IMR-90 (cell line): ENCODE data around the gene ZSWIM5. TPM values are rescaled to one million over a fixed set of nuclear protein-coding genes. Genes with fewer than 3 reads are reported as not detected.
A peak's percentile ranks its signal among the peaks of the same experiment; 100 is the strongest.
"Not testable (repeated sequence)": the region's sequence is repeated elsewhere in the genome, so short reads cannot be mapped to it uniquely, and the experiment has no call there.

Experiments
- ATAC-seq: fragments of 200-7000 bp; cut with Tn5 transposase; 2 replicates; pipeline ENCODE4 v1.9.1; 2020; ENCODE audit warnings: low read depth, mild to moderate bottlenecking, moderate library complexity
- BruUV-seq: library from RNA; stranded (reverse); fragments of 400-500 nt; replicated peaks from 2 replicates; lab custom pipeline; 2021; lab: Mats Ljungman, UMichigan
- CTCF ChIA-PET: fragments of 300-600 bp; formaldehyde crosslinking; extraction: SDS; loops from one replicate; lab custom pipeline; 2021; ENCODE audit warnings: antibody characterized with exemption; lab: Yijun Ruan, JAX
- POLR2A ChIA-PET: fragments of 300-600 bp; sonication (Branson Sonifier 250); formaldehyde crosslinking; loops from one replicate; lab custom pipeline; 2022; ENCODE audit warnings: antibody characterized with exemption; ENCODE audit not compliant: unreplicated experiment; lab: Charles Lee
- DNase-seq: peaks from one replicate; pipeline ENCODE4 v3.0.0; 2013
- H2AFZ ChIP-seq: replicated peaks from 2 replicates; pipeline ENCODE3; 2013; ENCODE audit warnings: low read length, mild to moderate bottlenecking; ENCODE audit not compliant: poor library complexity
- H2AK5ac ChIP-seq: 2 replicates; pipeline ENCODE4 v1.6.1; 2013; ENCODE audit warnings: low read depth, low read length, inconsistent platforms
- H2AK9ac ChIP-seq: replicated peaks from 2 replicates; pipeline ENCODE3; 2013; ENCODE audit warnings: mild to moderate bottlenecking, low read depth, low read length, moderate library complexity; ENCODE audit not compliant: poor library complexity
- H2BK120ac ChIP-seq: 2 replicates; pipeline ENCODE4 v1.6.1; 2013; ENCODE audit warnings: low read depth, low read length, inconsistent platforms
- H2BK15ac ChIP-seq: 3 replicates; pipeline ENCODE4 v1.6.1; 2013; ENCODE audit warnings: low read depth, low read length, inconsistent platforms
- H2BK20ac ChIP-seq: 2 replicates; pipeline ENCODE4 v1.6.1; 2013; ENCODE audit warnings: low read depth, mild to moderate bottlenecking, inconsistent platforms, low read length, moderate library complexity
- H2BK5ac ChIP-seq: 2 replicates; pipeline ENCODE4 v1.6.1; 2013; ENCODE audit warnings: mild to moderate bottlenecking, low read depth, low read length, inconsistent platforms; ENCODE audit not compliant: poor library complexity, severe bottlenecking
- H3K14ac ChIP-seq: replicated peaks from 2 replicates; pipeline ENCODE4 v1.6.1; 2013; ENCODE audit warnings: low read depth, low read length, inconsistent platforms
- H3K18ac ChIP-seq: 2 replicates; pipeline ENCODE4 v1.6.1; 2013; ENCODE audit warnings: low read depth, low read length, control low read depth
- H3K23ac ChIP-seq: 2 replicates; pipeline ENCODE4 v1.6.1; 2013; ENCODE audit warnings: low read depth, low read length, inconsistent platforms
- H3K27ac ChIP-seq: 2 replicates; pipeline ENCODE4 v1.5.1; 2013; ENCODE audit warnings: mild to moderate bottlenecking, control low read depth, low read length; ENCODE audit not compliant: insufficient read depth
- H3K27me3 ChIP-seq: 2 replicates; pipeline ENCODE4 v1.6.1; 2013; ENCODE audit warnings: low read length; ENCODE audit not compliant: control insufficient read depth, insufficient read depth
- H3K36me3 ChIP-seq: 2 replicates; pipeline ENCODE4 v1.6.1; 2013; ENCODE audit warnings: low read length, mixed read lengths; ENCODE audit not compliant: control insufficient read depth, insufficient read depth
- H3K4ac ChIP-seq: 2 replicates; pipeline ENCODE4 v1.6.1; 2013; ENCODE audit warnings: low read depth, low read length, inconsistent platforms
- H3K4me1 ChIP-seq: 2 replicates; pipeline ENCODE4 v1.6.1; 2013; ENCODE audit warnings: low read length, mixed read lengths; ENCODE audit not compliant: control insufficient read depth, insufficient read depth
- H3K4me2 ChIP-seq: 2 replicates; pipeline ENCODE4 v1.6.1; 2013; ENCODE audit warnings: low read depth, mild to moderate bottlenecking, control low read depth, low read length, moderate library complexity
- H3K4me3 ChIP-seq: 2 replicates; pipeline ENCODE4 v1.5.1; 2013; ENCODE audit warnings: low read depth, mild to moderate bottlenecking, control low read depth, low read length, moderate library complexity; ENCODE audit not compliant: insufficient read depth
- H3K56ac ChIP-seq: 2 replicates; pipeline ENCODE4 v1.6.1; 2013; ENCODE audit warnings: low read length, inconsistent platforms; ENCODE audit not compliant: insufficient read depth; ENCODE audit errors: extremely low read depth
- H3K79me1 ChIP-seq, 2 experiments: 2 replicates each; pipeline ENCODE4 v1.6.1; 2013; ENCODE audit warnings: low read length in 2 of 2, inconsistent platforms in 1 of 2, low read depth in 1 of 2
- H3K9ac ChIP-seq: 2 replicates; pipeline ENCODE4 v1.6.1; 2013; ENCODE audit warnings: low read depth, low read length, control low read depth
- H3K9me1 ChIP-seq: 2 replicates; pipeline ENCODE4 v1.6.1; 2013; ENCODE audit warnings: low read length, inconsistent platforms; ENCODE audit not compliant: insufficient read depth
- H3K9me3 ChIP-seq: 2 replicates; pipeline ENCODE4 v1.6.1; 2013; ENCODE audit warnings: low read length; ENCODE audit not compliant: control insufficient read depth, insufficient read depth
- H4K20me1 ChIP-seq: 2 replicates; pipeline ENCODE4 v1.6.1; 2013; ENCODE audit warnings: low read length, inconsistent platforms; ENCODE audit not compliant: insufficient read depth
- H4K5ac ChIP-seq: 2 replicates; pipeline ENCODE4 v1.6.1; 2013; ENCODE audit warnings: mild to moderate bottlenecking, low read depth, low read length, control low read depth
- H4K8ac ChIP-seq, 2 experiments: 2 replicates each; pipeline ENCODE4 v1.6.1; 2013; ENCODE audit warnings: low read depth in 2 of 2, low read length in 2 of 2, control low read depth in 1 of 2, inconsistent platforms in 1 of 2
- H4K91ac ChIP-seq: 2 replicates; pipeline ENCODE4 v1.6.1; 2013; ENCODE audit warnings: low read depth, low read length, inconsistent platforms; ENCODE audit not compliant: insufficient read depth
- WGBS, 2 experiments: methylation state at CpG; one replicate each; pipeline versions ENCODE4 v1.1.5 to v1.1.7; 2013; ENCODE audit warnings: missing lambda C conversion rate in 2 of 2; ENCODE audit not compliant: insufficient read length in 1 of 2; ENCODE audit errors: extremely low coverage in 2 of 2; 5-methylcytosine and 5-hydroxymethylcytosine counted together
- dilution Hi-C: fragments of 300-500 bp; cut with HindIII; formaldehyde crosslinking; loops from one replicate; pipeline ENCODE4 v1.14.3; 2018; ENCODE audit warnings: low sequenced_read_pairs; ENCODE audit not compliant: unreplicated experiment
- in situ Hi-C: fragments of 300-500 bp; cut with MboI; formaldehyde crosslinking; loops from 3 replicates; pipeline ENCODE4 v1.14.3; 2019; ENCODE audit warnings: low sequenced_read_pairs, inconsistent platforms, mixed read lengths
- intact Hi-C: fragments of 100-400 bp; cut with micrococcal nuclease; formaldehyde crosslinking; loops from 2 replicates; pipeline ENCODE4 v1.10.0; 2022
- polyA plus RNA-seq, 3 experiments: library from polyadenylated mRNA; depleted of rRNA; stranded (reverse); fragments of >200 nt; gene quantifications; 2 replicates each; pipeline ENCODE4 v1.2.3, GENCODE V29; 2012; ENCODE audit warnings: low replicate concordance in 1 of 3
- total RNA-seq: library from RNA; depleted of rRNA; stranded (reverse); fragments of >200 nt; gene quantifications from 2 replicates; pipeline ENCODE4 v1.2.3, GENCODE V29; 2012

The ZSWIM5 gene
- total and polyA plus RNA-seq, 2 of the 4 experiments (the other 2 are of a cell fraction) = under 0.01 to 0.03 TPM

DNA sequence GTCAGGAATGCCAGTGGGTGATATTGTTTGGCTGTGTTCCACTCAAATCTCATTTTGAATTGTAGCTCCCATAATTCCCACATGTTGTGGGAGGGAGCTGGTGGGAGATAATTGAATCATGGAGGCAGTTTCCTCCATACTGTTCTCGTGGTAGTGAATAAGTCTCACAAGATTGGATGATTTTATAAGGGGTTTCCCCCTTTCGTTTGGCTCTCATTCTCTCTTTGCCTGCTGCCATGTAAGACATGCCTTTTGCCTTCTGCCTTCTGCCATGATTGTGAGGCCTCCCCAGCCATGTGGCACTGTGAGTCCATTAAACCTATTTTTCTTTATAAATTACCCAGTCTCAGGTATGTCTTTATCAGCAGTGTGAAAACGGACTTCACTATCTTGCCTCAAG lies 40.0 kb upstream of the ZSWIM5 start:
- H3K9me3 ChIP-seq, H3K4me2 ChIP-seq, H2AFZ ChIP-seq, intact Hi-C loops, H3K23ac ChIP-seq, POLR2A ChIA-PET, BruUV-seq, H3K18ac ChIP-seq, ATAC-seq, H3K4me3 ChIP-seq, dilution Hi-C loops, H3K27me3 ChIP-seq, H4K20me1 ChIP-seq, CTCF ChIA-PET, H3K79me1 ChIP-seq, H3K27ac ChIP-seq, H3K4me1 ChIP-seq, H3K9ac ChIP-seq, H3K9me1 ChIP-seq, H3K14ac ChIP-seq, H2AK9ac ChIP-seq, in situ Hi-C loops, DNase-seq, H3K56ac ChIP-seq, H3K36me3 ChIP-seq: not testable (repeated sequence)
- H3K4ac ChIP-seq = peak overlapping the region; percentile 50; the same call in 1 of the 2 replicates
- peak overlapping the region; percentile 13 to 78; a peak in 3 of 4 replicates for H4K8ac ChIP-seq
- peak overlapping the region; percentile 73; the same call in 1 of the 2 replicates for H2BK120ac ChIP-seq
- peak overlapping the region; percentile 25 for H2BK5ac ChIP-seq
- H2AK5ac ChIP-seq = peak overlapping the region; percentile 57; the same call in 1 of the 2 replicates
- H4K5ac ChIP-seq = peak overlapping the region; percentile 23; the same call in 1 of the 2 replicates
- H4K91ac ChIP-seq = peak overlapping the region; percentile 17; the same call in 1 of the 2 replicates
- peak overlapping the region; percentile 34; the same call in 1 of the 2 replicates for H2BK20ac ChIP-seq
- WGBS, 2 experiments = no CpG with 5 or more reads among the region's 3 CpGs
- peak overlapping the region; percentile 35; the same call in 1 of the 3 replicates for H2BK15ac ChIP-seq
